ENCODE results near the gene PROM2. TPM values are rescaled to one million over a fixed set of nuclear protein-coding genes. Genes with fewer than 3 reads are reported as not detected.

PROM2 gene
- total and polyA plus RNA-seq, 2 donors from 2014 or later, result 55.6 to 65.6 TPM

DNA sequence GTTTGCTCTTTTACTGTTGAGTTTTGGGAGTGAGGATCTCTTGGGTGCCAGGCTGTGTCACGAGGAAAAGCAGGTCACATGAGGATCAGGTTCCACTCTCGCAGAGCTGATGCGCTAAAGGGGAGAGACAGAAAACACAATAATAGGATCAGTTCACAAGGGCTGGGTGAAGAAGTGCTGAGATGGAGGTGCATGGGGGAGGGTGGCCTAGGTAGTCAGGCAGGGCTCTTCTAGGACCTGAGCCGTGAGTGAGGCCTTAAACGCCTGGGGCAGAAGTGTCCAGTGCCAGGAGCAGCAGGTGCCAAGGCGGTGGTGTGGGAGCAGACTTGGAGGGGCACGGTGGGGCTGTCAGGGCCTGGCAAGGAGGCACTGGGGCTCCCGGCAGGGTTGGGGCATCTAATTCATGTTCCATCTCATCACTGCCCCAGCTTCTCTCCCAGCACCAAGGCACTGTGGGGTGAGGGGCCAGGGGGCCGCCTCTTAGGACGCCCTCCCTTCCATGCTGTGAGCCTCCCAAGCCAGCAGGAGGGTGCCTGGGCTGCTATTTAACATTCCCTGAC lies 32.2 kb downstream of the PROM2 start:
- Histone ChIP-seq H3K36me3 (ENCODE audit: control insufficient read depth in 2 of 3, insufficient read depth in 3 of 3, low read length in 3 of 3) (no peaks in the 10 kb centered on the region), H3K27me3 (ENCODE audit: control insufficient read depth, insufficient read depth, low read length) (no peaks in the 10 kb centered on the region), H3K9me3 (ENCODE audit: control insufficient read depth in 2 of 3, insufficient read depth in 1 of 3, low read length in 3 of 3) (no peaks in the 10 kb centered on the region), H3K9ac (ENCODE audit: low read length in 3 of 3) (no peak overlapping the region), H3K27ac (ENCODE audit: low read depth in 2 of 2, low read length in 2 of 2) (peak overlapping the region; percentile 65 to 81), H3K4me3 (ENCODE audit: low read length in 3 of 3) (no peak overlapping the region), H3K4me1 (ENCODE audit: control insufficient read depth in 2 of 3, insufficient read depth in 2 of 3, low read depth in 1 of 3, low read length in 3 of 3) (peaks cover 7 to 36% (median 13%) of the 10 kb centered on the region in 3 donors)
- intact Hi-C loops (cut with DNase I), result no loop called here
- peak in 1 of 5 donors; percentile 47 for DNase-seq
- FAIRE-seq, result no peak
- TF ChIP-seq, protein P1, sequence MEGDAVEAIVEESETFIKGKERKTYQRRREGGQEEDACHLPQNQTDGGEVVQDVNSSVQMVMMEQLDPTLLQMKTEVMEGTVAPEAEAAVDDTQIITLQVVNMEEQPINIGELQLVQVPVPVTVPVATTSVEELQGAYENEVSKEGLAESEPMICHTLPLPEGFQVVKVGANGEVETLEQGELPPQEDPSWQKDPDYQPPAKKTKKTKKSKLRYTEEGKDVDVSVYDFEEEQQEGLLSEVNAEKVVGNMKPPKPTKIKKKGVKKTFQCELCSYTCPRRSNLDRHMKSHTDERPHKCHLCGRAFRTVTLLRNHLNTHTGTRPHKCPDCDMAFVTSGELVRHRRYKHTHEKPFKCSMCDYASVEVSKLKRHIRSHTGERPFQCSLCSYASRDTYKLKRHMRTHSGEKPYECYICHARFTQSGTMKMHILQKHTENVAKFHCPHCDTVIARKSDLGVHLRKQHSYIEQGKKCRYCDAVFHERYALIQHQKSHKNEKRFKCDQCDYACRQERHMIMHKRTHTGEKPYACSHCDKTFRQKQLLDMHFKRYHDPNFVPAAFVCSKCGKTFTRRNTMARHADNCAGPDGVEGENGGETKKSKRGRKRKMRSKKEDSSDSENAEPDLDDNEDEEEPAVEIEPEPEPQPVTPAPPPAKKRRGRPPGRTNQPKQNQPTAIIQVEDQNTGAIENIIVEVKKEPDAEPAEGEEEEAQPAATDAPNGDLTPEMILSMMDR (IDR thresholded peaks at IDR 0.05; ENCODE audit: borderline replicate concordance, extremely low read depth, insufficient read depth), result no peak

- no peaks in the 10 kb centered on the region for H3K9me3 ChIP-seq (ENCODE audit: control insufficient read depth in 2 of 3, insufficient read depth in 1 of 3, low read length in 3 of 3)
- no peaks in the 10 kb centered on the region for H3K27me3 ChIP-seq (ENCODE audit: control insufficient read depth, insufficient read depth, low read length)
- peaks cover 7 to 33% (median 10%) of the 10 kb centered on the region in 3 donors for H3K4me1 ChIP-seq (ENCODE audit: control insufficient read depth in 2 of 3, insufficient read depth in 2 of 3, low read depth in 1 of 3, low read length in 3 of 3)
- TF ChIP-seq, protein P1 (IDR thresholded peaks at IDR 0.05; ENCODE audit: borderline replicate concordance, extremely low read depth, insufficient read depth), result no peak
- H3K4me3 ChIP-seq (ENCODE audit: low read length in 3 of 3), result no peak overlapping the region
- FAIRE-seq (no peak), DNase-seq (no peak)
- peak overlapping the region; percentile 65 to 81 for H3K27ac ChIP-seq (ENCODE audit: low read depth in 2 of 2, low read length in 2 of 2)
- no peaks in the 10 kb centered on the region for H3K36me3 ChIP-seq (ENCODE audit: control insufficient read depth in 2 of 3, insufficient read depth in 3 of 3, low read length in 3 of 3)
- H3K9ac ChIP-seq (ENCODE audit: low read length in 3 of 3), result peak overlapping the region in 1 of 3 donors; percentile 19
- intact Hi-C loops (cut with DNase I), result no loop called here
Measured at GRCh38 chr2:95307036-95307435, 32.8 kb downstream of the PROM2 start.

DNA sequence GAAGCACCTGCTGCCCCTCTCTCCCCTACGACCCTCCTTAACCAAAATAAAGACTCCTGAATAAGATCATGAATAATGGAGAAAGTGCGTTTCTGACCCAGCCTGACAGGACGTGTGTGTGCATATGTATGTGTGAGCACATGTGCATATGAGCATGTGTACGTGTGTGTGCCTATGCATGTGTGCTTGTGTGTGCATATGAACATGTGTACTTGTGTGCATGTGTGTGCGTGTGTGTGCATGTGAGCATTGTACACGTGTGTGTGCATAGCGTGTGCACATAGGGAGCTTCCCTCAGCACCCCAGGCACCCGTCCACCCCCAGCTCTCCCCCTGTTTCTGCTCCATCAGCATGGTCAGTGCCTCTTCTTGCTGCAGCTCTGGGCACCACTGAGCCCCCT lies 33.6 kb downstream of the PROM2 start:
- no peaks in the 10 kb centered on the region for H3K36me3 ChIP-seq (ENCODE audit: control insufficient read depth in 2 of 3, insufficient read depth in 3 of 3, low read length in 3 of 3)
- TF ChIP-seq, protein P1 (IDR thresholded peaks at IDR 0.05; ENCODE audit: borderline replicate concordance, extremely low read depth, insufficient read depth), result no peak
- H3K4me1 ChIP-seq (ENCODE audit: control insufficient read depth in 2 of 3, insufficient read depth in 2 of 3, low read depth in 1 of 3, low read length in 3 of 3), result peaks cover 7 to 29% (median 7%) of the 10 kb centered on the region in 3 donors
- H3K27me3 ChIP-seq (ENCODE audit: control insufficient read depth, insufficient read depth, low read length), result no peaks in the 10 kb centered on the region
- DNase-seq (no peak), FAIRE-seq (no peak)
- no peaks in the 10 kb centered on the region for H3K9me3 ChIP-seq (ENCODE audit: control insufficient read depth in 2 of 3, insufficient read depth in 1 of 3, low read length in 3 of 3)
- intact Hi-C loops (cut with DNase I), result no loop called here
- no peak overlapping the region for H3K9ac ChIP-seq (ENCODE audit: low read length in 3 of 3)
- H3K27ac ChIP-seq (ENCODE audit: low read depth in 2 of 2, low read length in 2 of 2), result no peak overlapping the region
- no peak overlapping the region for H3K4me3 ChIP-seq (ENCODE audit: low read length in 3 of 3)
